GM18526 (cell line): ENCODE data around the gene DNMT3B.

Experiments used
- POLR2A ChIP-seq: IDR thresholded peaks from 3 replicates; pipeline ENCODE4 v1.6.1; 2011; ENCODE audit not compliant: insufficient read length; ENCODE audit errors: extremely low read depth

DNMT3B gene

GRCh38 chr20:32829311-32830005, 67.3 kb downstream of the DNMT3B start:
- no peak for TF ChIP-seq POLR2A

DNA sequence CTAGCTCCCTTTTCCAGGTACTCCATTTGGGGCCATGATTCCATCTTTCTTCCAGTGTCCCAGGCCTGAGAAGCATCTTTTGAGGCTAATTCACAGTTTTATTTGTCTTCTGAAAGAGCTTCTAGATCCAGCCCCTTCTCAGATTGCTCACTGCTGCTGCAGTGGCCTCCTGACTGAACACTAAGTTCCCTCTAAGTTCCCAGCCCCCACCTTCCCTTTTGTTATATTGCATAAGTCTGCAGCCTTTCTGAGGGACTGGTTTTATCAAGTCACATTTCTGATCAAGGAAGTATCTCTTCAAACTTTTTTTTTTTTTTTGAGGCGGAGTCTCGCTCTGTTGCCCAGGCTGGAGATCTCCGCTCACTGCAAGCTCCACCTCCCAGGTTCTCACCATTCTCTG, 68.3 kb downstream of the DNMT3B start:
- no peak for TF ChIP-seq POLR2A

GRCh38 chr20:32831982-32832381, 69.8 kb downstream of the DNMT3B start:
- no peak for TF ChIP-seq POLR2A

GRCh38 chr20:32832664-32833063, 70.5 kb downstream of the DNMT3B start:
- TF ChIP-seq POLR2A, result no peak

- no peak for TF ChIP-seq POLR2A
Observed at GRCh38 chr20:32834972-32835371, 72.8 kb downstream of the DNMT3B start.

GRCh38 chr20:32837157-32837556, 75.0 kb downstream of the DNMT3B start:
- no peak for TF ChIP-seq POLR2A

DNA sequence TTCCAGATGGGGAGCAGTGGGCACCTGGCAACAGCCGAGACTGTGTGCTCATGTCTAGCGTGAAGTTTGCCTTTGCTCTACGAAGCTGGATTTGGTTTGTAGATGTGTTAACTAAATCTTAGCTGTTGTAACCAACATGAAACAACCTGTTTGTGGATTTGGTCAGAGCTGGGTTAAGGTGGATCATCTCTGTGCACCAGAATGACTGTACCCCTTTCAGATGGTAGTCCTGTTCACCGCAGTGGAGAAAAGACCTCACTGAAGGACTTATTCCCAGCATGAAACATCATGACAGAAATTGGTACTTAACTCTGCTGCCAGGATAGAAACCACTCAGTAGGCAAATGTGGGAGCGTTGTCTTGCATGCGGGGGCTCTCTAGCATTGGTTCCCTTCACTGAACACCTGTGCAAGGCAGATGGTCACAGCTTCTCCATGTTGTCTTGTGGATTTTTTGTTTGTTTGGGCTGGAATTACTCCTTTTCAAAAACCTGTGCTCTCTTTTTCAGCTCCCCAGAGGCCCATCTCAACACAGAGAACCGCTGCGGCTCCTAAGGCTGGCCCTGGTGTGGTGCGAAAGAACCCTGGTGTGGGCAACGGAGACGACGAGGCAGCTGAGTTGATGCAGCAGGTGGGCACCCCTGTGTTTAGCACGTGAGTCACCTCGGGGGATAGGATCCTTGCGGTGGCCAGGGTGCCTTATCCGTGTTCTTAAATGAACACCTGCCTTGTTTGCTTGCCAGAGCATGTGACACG, 77.2 kb downstream of the DNMT3B start:
- TF ChIP-seq POLR2A, result no peak

GRCh38 chr20:32839982-32840285, 77.7 kb downstream of the DNMT3B start:
- TF ChIP-seq POLR2A, result no peak

DNA sequence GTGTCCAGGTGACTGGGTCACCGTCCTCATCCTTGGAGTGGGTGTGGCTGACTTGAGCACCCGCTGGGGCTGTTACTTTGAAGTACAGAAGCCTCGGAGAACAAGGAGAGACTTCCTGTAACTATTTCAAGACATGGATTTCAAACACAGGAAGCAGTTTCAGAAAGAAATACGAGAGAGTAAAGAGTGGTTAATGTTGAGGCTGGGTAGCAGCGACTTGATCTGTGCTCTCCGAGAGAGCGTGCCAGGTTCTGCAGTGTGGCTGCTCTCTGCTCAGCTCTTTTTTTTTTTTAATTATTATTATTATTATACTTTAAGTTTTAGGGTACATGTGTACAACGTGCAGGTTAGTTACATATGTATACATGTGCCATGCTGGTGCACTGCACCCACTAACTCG, 79.0 kb downstream of the DNMT3B start:
- no peak for TF ChIP-seq POLR2A

DNA sequence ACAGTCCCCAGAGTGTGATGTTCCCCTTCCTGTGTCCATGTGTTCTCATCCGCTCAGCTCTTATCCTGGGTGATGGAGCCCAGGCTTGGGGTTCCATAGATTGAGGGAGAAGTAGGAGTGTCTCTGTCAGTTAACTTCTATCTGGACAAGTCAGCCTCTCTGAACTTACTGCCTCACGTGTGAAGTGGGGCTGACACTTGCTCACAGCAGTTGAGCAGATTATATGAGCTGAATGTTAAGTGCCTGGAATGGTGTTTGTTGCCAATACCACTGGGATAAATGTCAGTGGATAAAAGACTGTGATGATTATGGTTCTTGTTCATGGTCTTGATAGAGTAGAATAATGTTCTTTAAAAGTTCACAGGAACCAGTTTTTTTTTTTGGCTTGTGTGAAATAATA, 79.4 kb downstream of the DNMT3B start:
- no peak for TF ChIP-seq POLR2A

DNA sequence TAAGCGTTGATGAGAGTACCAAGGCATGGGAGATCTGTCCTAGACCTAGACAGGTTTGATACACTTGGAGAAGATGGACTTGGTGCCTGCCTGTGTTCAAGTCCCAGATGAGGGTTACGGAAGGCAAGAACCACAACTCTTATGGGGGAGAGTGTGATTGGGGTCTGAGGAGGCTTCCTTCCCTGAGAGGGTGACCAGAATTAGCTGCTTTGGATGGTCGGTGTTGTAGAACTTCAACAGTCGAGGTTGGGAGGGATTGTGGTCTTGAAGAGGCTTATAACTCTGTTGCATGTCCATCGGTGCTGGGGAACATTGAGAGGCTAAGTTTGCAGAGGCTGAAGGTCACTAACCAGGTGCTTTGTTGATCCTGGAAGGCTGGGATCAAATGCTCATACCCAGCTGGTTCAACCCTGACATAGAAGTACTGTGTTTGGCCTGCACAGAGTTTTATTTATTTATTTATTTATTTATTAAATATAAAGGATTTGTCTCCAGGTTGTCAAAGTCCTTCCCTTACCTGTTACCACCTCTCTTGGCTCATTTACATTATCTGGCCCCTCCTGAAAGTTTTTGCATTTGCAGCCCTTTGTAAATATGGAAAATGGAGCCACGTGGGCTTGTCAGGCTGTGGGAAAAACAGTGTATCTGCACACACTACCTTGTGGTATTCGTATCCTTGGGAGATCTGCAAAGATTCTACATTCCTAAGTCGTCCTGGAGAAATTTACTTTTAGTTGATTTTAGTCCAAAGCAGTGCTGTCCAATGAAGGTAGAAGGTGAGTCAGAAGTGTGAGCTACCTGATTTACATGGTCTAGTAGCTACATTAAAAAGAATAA, 80.7 kb downstream of the DNMT3B start:
- TF ChIP-seq POLR2A, result no peak

- TF ChIP-seq POLR2A, result no peak
Observed at GRCh38 chr20:32845786-32846185, 83.6 kb downstream of the DNMT3B start.

DNA sequence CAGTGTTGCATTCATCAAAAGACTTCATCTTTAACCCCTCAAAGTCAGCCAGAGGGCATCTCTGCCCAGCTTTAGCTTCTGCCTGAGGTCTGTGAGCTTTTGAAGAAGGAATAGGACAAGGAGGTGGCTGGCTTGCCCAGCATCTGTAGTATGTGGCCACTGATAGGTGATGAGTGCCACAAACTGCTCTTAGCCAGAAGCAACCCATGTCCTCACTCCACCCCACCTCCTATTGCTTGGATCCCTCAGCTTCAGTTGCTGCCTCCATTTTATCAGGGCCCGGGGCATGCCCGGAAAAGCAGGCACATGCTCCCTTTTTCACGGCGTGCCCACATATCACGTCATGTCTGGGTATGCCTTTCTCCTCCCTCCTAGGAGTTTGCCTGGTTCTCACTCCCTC, 84.7 kb downstream of the DNMT3B start:
- no peak for TF ChIP-seq POLR2A

DNA sequence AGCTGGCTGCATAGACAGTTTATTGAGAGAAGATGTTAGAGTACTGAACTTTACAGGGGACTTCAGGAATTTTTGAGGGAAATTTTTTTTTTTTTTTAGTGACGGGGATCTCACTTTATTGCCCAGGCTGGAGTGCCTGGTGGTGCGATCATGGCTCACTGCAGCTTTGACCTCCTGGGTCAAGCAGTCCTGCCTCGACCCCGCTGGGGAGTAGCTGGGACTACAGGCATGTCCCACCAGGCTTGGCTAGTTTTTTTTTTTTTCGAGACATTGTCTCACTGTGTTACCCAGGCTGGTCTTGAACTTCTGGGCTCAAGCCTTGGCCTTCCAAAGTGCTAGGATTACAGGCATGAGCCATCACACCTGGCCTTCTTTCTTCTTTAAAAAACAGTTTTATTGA, 85.8 kb downstream of the DNMT3B start:
- no peak for TF ChIP-seq POLR2A

DNA sequence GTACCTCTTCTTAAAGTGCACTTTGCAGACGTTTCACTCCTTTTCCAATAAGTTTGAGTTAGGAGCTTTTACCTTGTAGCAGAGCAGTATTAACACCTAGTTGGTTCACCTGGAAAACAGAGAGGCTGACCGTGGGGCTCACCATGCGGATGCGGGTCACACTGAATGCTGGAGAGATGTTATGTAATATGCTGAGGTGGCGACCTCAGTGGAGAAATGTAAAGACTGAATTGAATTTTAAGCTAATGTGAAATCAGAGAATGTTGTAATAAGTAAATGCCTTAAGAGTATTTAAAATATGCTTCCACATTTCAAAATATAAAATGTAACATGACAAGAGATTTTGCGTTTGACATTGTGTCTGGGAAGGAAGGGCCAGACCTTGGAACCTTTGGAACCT, 86.7 kb downstream of the DNMT3B start:
- TF ChIP-seq POLR2A, result no peak

DNA sequence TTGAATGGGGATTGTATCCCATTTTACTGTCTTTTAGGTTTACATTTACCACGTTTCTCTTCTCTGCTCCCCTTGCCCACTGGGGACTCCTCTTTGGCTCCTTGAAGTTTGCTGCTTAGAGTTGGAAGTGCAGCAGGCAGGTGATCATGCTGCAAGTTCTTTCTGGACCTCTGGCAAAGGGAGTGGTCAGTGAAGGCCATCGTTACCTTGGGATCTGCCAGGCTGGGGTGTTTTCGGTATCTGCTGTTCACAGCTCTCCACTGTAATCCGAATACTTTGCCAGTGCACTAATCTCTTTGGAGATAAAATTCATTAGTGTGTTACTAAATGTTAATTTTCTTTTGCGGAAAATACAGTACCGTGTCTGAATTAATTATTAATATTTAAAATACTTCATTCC, 87.4 kb downstream of the DNMT3B start:
- no peak for TF ChIP-seq POLR2A
